Measurements from ENCODE around the gene CFAP47. TPM values are rescaled to one million over a fixed set of nuclear protein-coding genes. Genes with fewer than 3 reads are reported as not detected.

CFAP47 gene
- total RNA-seq, 1 experiment from 2014 or later = not detected

DNA sequence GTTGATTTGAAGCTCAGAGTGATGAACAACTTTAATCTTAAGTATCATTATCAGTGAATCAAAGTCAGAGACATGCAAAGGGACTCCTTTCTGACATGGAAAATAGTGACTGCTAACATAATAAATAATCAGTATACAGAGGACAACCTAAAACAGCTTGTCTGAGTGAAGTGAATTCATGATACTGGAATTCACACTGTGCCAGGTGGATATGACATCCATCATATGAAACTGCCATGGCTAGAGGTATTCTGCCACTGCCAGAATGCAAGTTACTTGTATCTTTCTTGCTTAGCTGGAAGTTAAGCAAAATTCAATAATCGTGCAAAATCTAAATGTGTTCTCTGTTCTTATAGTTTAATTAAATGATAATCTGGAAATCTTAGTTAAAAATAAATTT lies 429.0 kb downstream of the CFAP47 start:
- H3K27me3 Mint-ChIP-seq (ENCODE audit: low read depth) = no peaks in the 10 kb centered on the region
- no peak overlapping the region for H3K27ac Mint-ChIP-seq
- ATAC-seq (no peak), DNase-seq (ENCODE audit: low spot score) (no peak)
- POLR2A ChIA-PET = no interaction called here
- H3K36me3 Mint-ChIP-seq = no peaks in the 10 kb centered on the region
- H3K4me3 Mint-ChIP-seq = no peak overlapping the region
- peaks cover 3% of the 10 kb centered on the region; the same call in 1 of the 2 replicates for H3K4me1 Mint-ChIP-seq
- TF ChIP-seq, protein P1, sequence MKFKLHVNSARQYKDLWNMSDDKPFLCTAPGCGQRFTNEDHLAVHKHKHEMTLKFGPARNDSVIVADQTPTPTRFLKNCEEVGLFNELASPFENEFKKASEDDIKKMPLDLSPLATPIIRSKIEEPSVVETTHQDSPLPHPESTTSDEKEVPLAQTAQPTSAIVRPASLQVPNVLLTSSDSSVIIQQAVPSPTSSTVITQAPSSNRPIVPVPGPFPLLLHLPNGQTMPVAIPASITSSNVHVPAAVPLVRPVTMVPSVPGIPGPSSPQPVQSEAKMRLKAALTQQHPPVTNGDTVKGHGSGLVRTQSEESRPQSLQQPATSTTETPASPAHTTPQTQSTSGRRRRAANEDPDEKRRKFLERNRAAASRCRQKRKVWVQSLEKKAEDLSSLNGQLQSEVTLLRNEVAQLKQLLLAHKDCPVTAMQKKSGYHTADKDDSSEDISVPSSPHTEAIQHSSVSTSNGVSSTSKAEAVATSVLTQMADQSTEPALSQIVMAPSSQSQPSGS (CRISPR knock-in tag; IDR thresholded peaks at IDR 0.05; ENCODE audit: borderline replicate concordance, low read depth) = no peak
- TF ChIP-seq, protein P2, sequence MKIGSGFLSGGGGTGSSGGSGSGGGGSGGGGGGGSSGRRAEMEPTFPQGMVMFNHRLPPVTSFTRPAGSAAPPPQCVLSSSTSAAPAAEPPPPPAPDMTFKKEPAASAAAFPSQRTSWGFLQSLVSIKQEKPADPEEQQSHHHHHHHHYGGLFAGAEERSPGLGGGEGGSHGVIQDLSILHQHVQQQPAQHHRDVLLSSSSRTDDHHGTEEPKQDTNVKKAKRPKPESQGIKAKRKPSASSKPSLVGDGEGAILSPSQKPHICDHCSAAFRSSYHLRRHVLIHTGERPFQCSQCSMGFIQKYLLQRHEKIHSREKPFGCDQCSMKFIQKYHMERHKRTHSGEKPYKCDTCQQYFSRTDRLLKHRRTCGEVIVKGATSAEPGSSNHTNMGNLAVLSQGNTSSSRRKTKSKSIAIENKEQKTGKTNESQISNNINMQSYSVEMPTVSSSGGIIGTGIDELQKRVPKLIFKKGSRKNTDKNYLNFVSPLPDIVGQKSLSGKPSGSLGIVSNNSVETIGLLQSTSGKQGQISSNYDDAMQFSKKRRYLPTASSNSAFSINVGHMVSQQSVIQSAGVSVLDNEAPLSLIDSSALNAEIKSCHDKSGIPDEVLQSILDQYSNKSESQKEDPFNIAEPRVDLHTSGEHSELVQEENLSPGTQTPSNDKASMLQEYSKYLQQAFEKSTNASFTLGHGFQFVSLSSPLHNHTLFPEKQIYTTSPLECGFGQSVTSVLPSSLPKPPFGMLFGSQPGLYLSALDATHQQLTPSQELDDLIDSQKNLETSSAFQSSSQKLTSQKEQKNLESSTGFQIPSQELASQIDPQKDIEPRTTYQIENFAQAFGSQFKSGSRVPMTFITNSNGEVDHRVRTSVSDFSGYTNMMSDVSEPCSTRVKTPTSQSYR (CRISPR knock-in tag; IDR thresholded peaks at IDR 0.05) = no peak
- TF ChIP-seq, protein P3, sequence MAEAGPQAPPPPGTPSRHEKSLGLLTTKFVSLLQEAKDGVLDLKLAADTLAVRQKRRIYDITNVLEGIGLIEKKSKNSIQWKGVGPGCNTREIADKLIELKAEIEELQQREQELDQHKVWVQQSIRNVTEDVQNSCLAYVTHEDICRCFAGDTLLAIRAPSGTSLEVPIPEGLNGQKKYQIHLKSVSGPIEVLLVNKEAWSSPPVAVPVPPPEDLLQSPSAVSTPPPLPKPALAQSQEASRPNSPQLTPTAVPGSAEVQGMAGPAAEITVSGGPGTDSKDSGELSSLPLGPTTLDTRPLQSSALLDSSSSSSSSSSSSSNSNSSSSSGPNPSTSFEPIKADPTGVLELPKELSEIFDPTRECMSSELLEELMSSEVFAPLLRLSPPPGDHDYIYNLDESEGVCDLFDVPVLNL (CRISPR knock-in tag; IDR thresholded peaks at IDR 0.05; ENCODE audit: borderline replicate concordance, low read depth) = no peak
- TF ChIP-seq ZNF317 (CRISPR knock-in tag; IDR thresholded peaks at IDR 0.05; ENCODE audit: borderline replicate concordance, low read depth) = no peak
- TF ChIP-seq SMAD3 (CRISPR knock-in tag; IDR thresholded peaks at IDR 0.05; ENCODE audit: borderline replicate concordance) = no peak
- no peak for TF ChIP-seq ZNF416 (CRISPR knock-in tag; IDR thresholded peaks at IDR 0.05)
- TF ChIP-seq, protein P4, sequence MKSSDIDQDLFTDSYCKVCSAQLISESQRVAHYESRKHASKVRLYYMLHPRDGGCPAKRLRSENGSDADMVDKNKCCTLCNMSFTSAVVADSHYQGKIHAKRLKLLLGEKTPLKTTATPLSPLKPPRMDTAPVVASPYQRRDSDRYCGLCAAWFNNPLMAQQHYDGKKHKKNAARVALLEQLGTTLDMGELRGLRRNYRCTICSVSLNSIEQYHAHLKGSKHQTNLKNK (CRISPR knock-in tag; IDR thresholded peaks at IDR 0.05) = no peak
- no peak for TF ChIP-seq ETV6 (CRISPR knock-in tag; IDR thresholded peaks at IDR 0.05)
- TF ChIP-seq ZBTB21 (CRISPR knock-in tag; IDR thresholded peaks at IDR 0.05; ENCODE audit: borderline replicate concordance) = no peak
- TF ChIP-seq, protein P5, sequence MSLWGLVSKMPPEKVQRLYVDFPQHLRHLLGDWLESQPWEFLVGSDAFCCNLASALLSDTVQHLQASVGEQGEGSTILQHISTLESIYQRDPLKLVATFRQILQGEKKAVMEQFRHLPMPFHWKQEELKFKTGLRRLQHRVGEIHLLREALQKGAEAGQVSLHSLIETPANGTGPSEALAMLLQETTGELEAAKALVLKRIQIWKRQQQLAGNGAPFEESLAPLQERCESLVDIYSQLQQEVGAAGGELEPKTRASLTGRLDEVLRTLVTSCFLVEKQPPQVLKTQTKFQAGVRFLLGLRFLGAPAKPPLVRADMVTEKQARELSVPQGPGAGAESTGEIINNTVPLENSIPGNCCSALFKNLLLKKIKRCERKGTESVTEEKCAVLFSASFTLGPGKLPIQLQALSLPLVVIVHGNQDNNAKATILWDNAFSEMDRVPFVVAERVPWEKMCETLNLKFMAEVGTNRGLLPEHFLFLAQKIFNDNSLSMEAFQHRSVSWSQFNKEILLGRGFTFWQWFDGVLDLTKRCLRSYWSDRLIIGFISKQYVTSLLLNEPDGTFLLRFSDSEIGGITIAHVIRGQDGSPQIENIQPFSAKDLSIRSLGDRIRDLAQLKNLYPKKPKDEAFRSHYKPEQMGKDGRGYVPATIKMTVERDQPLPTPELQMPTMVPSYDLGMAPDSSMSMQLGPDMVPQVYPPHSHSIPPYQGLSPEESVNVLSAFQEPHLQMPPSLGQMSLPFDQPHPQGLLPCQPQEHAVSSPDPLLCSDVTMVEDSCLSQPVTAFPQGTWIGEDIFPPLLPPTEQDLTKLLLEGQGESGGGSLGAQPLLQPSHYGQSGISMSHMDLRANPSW (CRISPR knock-in tag; conservative IDR thresholded peaks at IDR 0.05; ENCODE audit: low read depth) = no peak
- CTCF ChIA-PET = no interaction called here
- H3K9me3 Mint-ChIP-seq = no peaks in the 10 kb centered on the region

DNA sequence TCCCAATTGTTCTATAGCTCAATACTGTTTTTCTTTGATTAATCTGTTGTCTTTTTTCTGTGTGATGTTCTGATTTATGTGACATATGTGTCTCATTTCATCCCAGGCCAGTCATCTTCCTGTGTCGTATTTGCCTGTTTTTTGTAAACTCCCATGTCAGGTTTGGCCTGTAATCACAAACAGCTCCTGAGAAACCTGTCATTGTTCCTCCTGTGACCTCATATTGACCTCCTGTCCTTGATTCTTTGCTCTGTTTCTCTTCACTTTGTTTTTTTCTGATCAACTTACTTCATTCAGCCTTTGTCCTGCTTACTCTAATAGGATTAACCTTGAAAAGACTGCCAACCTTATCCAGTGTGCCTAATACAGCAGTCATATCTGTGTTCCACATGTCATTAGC lies 438.3 kb downstream of the CFAP47 start:
- Mint-ChIP-seq H3K4me1 (no peaks in the 10 kb centered on the region), H3K4me3 (no peak overlapping the region), H3K27me3 (ENCODE audit: low read depth) (no peaks in the 10 kb centered on the region), H3K27ac (no peak overlapping the region), H3K36me3 (peaks cover 3% of the 10 kb centered on the region; the same call in 1 of the 2 replicates), H3K9me3 (peaks cover 7% of the 10 kb centered on the region; the same call in 1 of the 2 replicates)
- CTCF ChIA-PET = no interaction called here
- POLR2A ChIA-PET = no interaction called here
- DNase-seq (ENCODE audit: low spot score) (no peak), ATAC-seq (no peak)
- TF ChIP-seq RORB (CRISPR knock-in tag; IDR thresholded peaks at IDR 0.05) = no peak
- TF ChIP-seq, protein P6, sequence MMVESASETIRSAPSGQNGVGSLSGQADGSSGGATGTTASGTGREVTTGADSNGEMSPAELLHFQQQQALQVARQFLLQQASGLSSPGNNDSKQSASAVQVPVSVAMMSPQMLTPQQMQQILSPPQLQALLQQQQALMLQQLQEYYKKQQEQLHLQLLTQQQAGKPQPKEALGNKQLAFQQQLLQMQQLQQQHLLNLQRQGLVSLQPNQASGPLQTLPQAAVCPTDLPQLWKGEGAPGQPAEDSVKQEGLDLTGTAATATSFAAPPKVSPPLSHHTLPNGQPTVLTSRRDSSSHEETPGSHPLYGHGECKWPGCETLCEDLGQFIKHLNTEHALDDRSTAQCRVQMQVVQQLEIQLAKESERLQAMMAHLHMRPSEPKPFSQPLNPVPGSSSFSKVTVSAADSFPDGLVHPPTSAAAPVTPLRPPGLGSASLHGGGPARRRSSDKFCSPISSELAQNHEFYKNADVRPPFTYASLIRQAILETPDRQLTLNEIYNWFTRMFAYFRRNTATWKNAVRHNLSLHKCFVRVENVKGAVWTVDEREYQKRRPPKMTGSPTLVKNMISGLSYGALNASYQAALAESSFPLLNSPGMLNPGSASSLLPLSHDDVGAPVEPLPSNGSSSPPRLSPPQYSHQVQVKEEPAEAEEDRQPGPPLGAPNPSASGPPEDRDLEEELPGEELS (CRISPR knock-in tag; IDR thresholded peaks at IDR 0.05) = no peak
- no peak for TF ChIP-seq GRHL2 (CRISPR knock-in tag; IDR thresholded peaks at IDR 0.05; ENCODE audit: insufficient replicate concordance, severe bottlenecking)
- TF ChIP-seq, protein P7, sequence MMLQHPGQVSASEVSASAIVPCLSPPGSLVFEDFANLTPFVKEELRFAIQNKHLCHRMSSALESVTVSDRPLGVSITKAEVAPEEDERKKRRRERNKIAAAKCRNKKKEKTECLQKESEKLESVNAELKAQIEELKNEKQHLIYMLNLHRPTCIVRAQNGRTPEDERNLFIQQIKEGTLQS (CRISPR knock-in tag; conservative IDR thresholded peaks at IDR 0.05) = no peak
- TF ChIP-seq, protein P8, sequence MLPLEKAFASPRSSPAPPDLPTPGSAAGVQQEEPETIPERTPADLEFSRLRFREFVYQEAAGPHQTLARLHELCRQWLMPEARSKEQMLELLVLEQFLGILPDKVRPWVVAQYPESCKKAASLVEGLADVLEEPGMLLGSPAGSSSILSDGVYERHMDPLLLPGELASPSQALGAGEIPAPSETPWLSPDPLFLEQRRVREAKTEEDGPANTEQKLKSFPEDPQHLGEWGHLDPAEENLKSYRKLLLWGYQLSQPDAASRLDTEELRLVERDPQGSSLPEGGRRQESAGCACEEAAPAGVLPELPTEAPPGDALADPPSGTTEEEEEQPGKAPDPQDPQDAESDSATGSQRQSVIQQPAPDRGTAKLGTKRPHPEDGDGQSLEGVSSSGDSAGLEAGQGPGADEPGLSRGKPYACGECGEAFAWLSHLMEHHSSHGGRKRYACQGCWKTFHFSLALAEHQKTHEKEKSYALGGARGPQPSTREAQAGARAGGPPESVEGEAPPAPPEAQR (CRISPR knock-in tag; IDR thresholded peaks at IDR 0.05) = no peak
